Measurements from ENCODE around the gene CCDC3. TPM values are rescaled to one million over a fixed set of nuclear protein-coding genes. Genes with fewer than 3 reads are reported as not detected.
"Not testable (repeated sequence)": the region's sequence is repeated elsewhere in the genome, so short reads cannot be mapped to it uniquely, and the experiment has no call there.

The CCDC3 gene
- polyA plus RNA-seq, 2 donors = 3.2 to 24.3 TPM

- Histone ChIP-seq H3K4me1 (ENCODE audit: control insufficient read depth in 2 of 2, insufficient read depth in 2 of 2, low read length in 1 of 2) (peaks cover 2% of the 10 kb centered on the region in 2 donors), H3K27ac (ENCODE audit: low read depth in 2 of 2, low read length in 1 of 2) (no peak overlapping the region), H3K36me3 (ENCODE audit: control insufficient read depth in 2 of 2, insufficient read depth in 2 of 2, low read length in 1 of 2) (no peaks in the 10 kb centered on the region), H3K27me3 (ENCODE audit: control insufficient read depth in 1 of 2, insufficient read depth in 2 of 2, low read length in 2 of 2) (no peaks in the 10 kb centered on the region), H3K4me3 (ENCODE audit: low read depth in 1 of 2, low read length in 2 of 2) (no peak overlapping the region), H3K9me3 (ENCODE audit: control insufficient read depth in 2 of 2, insufficient read depth in 1 of 2, low read depth in 1 of 2, low read length in 1 of 2) (no peaks in the 10 kb centered on the region)
- 95 to 99% methylated on average over 6 of the region's 6 CpGs for WGBS, 2 donors
These were observed 127.0 kb downstream of the CCDC3 start for GRCh38 chr10:12874501-12874900.

DNA sequence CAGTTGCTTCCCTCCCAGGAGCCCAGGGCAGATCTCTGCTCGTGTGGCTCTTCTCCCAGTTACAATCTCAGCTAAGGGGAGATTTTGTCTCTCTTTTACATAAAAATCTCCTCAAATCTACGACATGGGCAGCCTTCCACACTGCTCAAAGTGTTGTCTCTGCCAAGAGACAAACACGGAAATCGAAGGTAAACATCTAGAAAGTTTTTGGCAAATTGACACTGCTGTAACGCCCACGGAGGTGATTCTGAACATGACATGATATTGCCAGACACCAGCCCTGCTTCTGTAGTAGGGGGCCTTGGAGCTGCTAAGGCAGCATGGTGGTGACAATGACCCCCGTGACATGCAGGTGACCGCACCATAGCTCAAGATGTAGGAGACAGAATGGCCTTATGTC, 128.3 kb downstream of the CCDC3 start:
- Histone ChIP-seq H3K27ac (ENCODE audit: low read depth in 2 of 2, low read length in 1 of 2) (no peak overlapping the region), H3K4me1 (ENCODE audit: control insufficient read depth in 2 of 2, insufficient read depth in 2 of 2, low read length in 1 of 2) (peaks cover 2% of the 10 kb centered on the region in 2 donors), H3K9me3 (ENCODE audit: control insufficient read depth in 2 of 2, insufficient read depth in 1 of 2, low read depth in 1 of 2, low read length in 1 of 2) (no peaks in the 10 kb centered on the region), H3K27me3 (ENCODE audit: control insufficient read depth in 1 of 2, insufficient read depth in 2 of 2, low read length in 2 of 2) (no peaks in the 10 kb centered on the region), H3K36me3 (ENCODE audit: control insufficient read depth in 2 of 2, insufficient read depth in 2 of 2, low read length in 1 of 2) (no peaks in the 10 kb centered on the region), H3K4me3 (ENCODE audit: low read depth in 1 of 2, low read length in 2 of 2) (no peak overlapping the region)
- 40 to 44% methylated on average over 8 of the region's 8 CpGs for WGBS, 2 donors

DNA sequence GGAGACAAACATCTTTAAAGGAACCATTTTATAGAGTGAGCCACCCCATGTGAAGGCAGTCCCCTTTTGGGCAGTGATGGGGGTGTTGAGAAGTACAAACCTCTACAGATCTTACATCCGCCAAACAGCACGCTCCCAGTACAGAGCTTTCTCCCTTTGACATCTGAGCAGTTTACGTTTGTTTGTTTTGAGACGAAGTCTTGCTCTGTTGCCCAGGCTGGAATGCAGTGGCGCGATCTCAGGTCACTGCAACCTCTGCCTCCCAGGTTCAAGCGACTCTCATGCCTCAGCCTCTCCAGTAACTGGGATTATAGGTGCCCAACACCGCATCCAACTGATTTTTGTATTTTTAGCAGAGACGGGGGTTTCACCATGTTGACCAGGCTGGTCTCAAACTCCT, 128.9 kb downstream of the CCDC3 start:
- Histone ChIP-seq H3K27ac (ENCODE audit: low read depth in 2 of 2, low read length in 1 of 2) (no peak overlapping the region), H3K36me3 (ENCODE audit: control insufficient read depth in 2 of 2, insufficient read depth in 2 of 2, low read length in 1 of 2) (no peaks in the 10 kb centered on the region), H3K27me3 (ENCODE audit: control insufficient read depth in 1 of 2, insufficient read depth in 2 of 2, low read length in 2 of 2) (no peaks in the 10 kb centered on the region), H3K9me3 (ENCODE audit: control insufficient read depth in 2 of 2, insufficient read depth in 1 of 2, low read depth in 1 of 2, low read length in 1 of 2) (no peaks in the 10 kb centered on the region), H3K4me1 (ENCODE audit: control insufficient read depth in 2 of 2, insufficient read depth in 2 of 2, low read length in 1 of 2) (peaks cover 2% of the 10 kb centered on the region in 2 donors), H3K4me3 (ENCODE audit: low read depth in 1 of 2, low read length in 2 of 2) (no peak overlapping the region)
- WGBS, 2 donors = 82 to 88% methylated on average over 9 of the region's 9 CpGs

GRCh38 chr10:12869427-12869826, 132.1 kb downstream of the CCDC3 start:
- no peak overlapping the region for H3K4me3 ChIP-seq (ENCODE audit: low read depth in 1 of 2, low read length in 2 of 2)
- H3K27me3 ChIP-seq (ENCODE audit: control insufficient read depth in 1 of 2, insufficient read depth in 2 of 2, low read length in 2 of 2) = no peaks in the 10 kb centered on the region
- WGBS, 2 donors = 57 to 61% methylated on average over 3 of the region's 3 CpGs
- H3K27ac ChIP-seq (ENCODE audit: low read depth in 2 of 2, low read length in 1 of 2) = no peak overlapping the region
- no peaks in the 10 kb centered on the region for H3K9me3 ChIP-seq (ENCODE audit: control insufficient read depth in 2 of 2, insufficient read depth in 1 of 2, low read depth in 1 of 2, low read length in 1 of 2)
- H3K36me3 ChIP-seq (ENCODE audit: control insufficient read depth in 2 of 2, insufficient read depth in 2 of 2, low read length in 1 of 2) = no peaks in the 10 kb centered on the region
- no peaks in the 10 kb centered on the region for H3K4me1 ChIP-seq (ENCODE audit: control insufficient read depth in 2 of 2, insufficient read depth in 2 of 2, low read length in 1 of 2)

DNA sequence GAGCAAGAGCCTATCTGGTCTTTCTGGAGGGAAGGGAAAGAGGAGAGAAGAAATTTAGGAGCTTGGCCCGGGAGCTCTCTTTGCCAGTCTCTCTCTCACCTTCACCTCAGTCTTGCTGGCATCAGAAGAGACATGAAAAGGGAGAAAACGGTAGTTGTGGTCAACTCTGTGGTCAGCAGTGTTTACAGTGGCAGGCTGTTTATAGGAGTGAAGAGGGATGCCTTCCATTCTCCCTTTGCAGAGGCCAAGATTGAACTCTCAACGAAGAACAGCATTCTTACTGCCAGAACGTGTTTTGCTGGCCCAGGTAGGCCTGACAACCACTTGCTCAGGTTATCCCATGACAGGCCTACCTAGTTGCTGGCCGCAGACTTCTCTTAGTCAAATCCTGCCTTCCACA, 133.3 kb downstream of the CCDC3 start:
- 72 to 83% methylated on average over 5 of the region's 5 CpGs for WGBS, 2 donors
- Histone ChIP-seq H3K9me3 (ENCODE audit: control insufficient read depth in 2 of 2, insufficient read depth in 1 of 2, low read depth in 1 of 2, low read length in 1 of 2) (no peaks in the 10 kb centered on the region), H3K4me1 (ENCODE audit: control insufficient read depth in 2 of 2, insufficient read depth in 2 of 2, low read length in 1 of 2) (no peaks in the 10 kb centered on the region), H3K4me3 (ENCODE audit: low read depth in 1 of 2, low read length in 2 of 2) (no peak overlapping the region), H3K27ac (ENCODE audit: low read depth in 2 of 2, low read length in 1 of 2) (no peak overlapping the region), H3K36me3 (ENCODE audit: control insufficient read depth in 2 of 2, insufficient read depth in 2 of 2, low read length in 1 of 2) (no peaks in the 10 kb centered on the region), H3K27me3 (ENCODE audit: control insufficient read depth in 1 of 2, insufficient read depth in 2 of 2, low read length in 2 of 2) (no peaks in the 10 kb centered on the region)

DNA sequence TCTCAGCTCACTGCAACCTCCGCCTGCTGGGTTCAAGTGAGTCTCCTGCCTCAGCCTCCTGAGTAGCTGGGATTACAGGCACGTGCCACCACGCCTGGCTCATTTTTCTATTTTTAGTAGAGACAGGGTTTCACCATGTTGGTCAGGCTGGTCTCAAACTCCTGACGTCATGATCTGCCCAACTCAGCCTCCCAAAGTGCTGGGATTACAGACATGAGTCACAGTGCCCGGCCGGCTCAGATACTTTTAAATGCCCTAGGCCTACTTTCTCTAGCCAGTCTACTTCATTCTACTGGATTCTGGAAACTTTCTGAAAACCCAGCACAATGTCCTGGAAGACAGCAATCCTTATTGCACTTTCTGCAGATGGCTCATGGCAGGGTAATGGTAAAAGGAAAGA, 136.0 kb downstream of the CCDC3 start:
- H3K27me3 ChIP-seq (ENCODE audit: control insufficient read depth in 1 of 2, insufficient read depth in 2 of 2, low read length in 2 of 2); H3K9me3 ChIP-seq (ENCODE audit: control insufficient read depth in 2 of 2, insufficient read depth in 1 of 2, low read depth in 1 of 2, low read length in 1 of 2); H3K4me3 ChIP-seq (ENCODE audit: low read depth in 1 of 2, low read length in 2 of 2); H3K36me3 ChIP-seq (ENCODE audit: control insufficient read depth in 2 of 2, insufficient read depth in 2 of 2, low read length in 1 of 2); H3K4me1 ChIP-seq (ENCODE audit: control insufficient read depth in 2 of 2, insufficient read depth in 2 of 2, low read length in 1 of 2); H3K27ac ChIP-seq (ENCODE audit: low read depth in 2 of 2, low read length in 1 of 2): not testable (repeated sequence)
- WGBS, 2 donors = 72 to 76% methylated on average over 6 of the region's 6 CpGs

DNA sequence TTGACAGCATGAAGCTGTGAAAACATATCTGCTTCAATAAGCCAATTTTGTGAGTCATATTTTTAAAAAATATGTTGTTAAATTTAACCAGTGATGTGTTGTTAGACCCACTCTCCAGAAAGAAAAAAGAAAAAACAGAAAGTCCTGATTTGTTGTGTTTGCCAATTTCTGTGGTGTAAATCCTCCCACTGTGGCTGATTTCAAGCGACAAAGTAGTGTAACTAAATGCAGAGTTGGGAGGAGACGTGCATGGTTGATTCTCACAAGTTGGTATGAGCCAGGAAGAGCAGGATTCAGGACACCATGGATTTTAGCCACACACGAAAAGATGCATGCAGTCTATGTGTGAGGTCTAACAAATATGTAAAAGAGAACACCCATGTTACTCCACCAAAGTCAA, 139.1 kb downstream of the CCDC3 start:
- Histone ChIP-seq H3K4me3 (ENCODE audit: low read depth in 1 of 2, low read length in 2 of 2) (no peak overlapping the region), H3K9me3 (ENCODE audit: control insufficient read depth in 2 of 2, insufficient read depth in 1 of 2, low read depth in 1 of 2, low read length in 1 of 2) (no peaks in the 10 kb centered on the region), H3K4me1 (ENCODE audit: control insufficient read depth in 2 of 2, insufficient read depth in 2 of 2, low read length in 1 of 2) (no peaks in the 10 kb centered on the region), H3K27me3 (ENCODE audit: control insufficient read depth in 1 of 2, insufficient read depth in 2 of 2, low read length in 2 of 2) (no peaks in the 10 kb centered on the region), H3K36me3 (ENCODE audit: control insufficient read depth in 2 of 2, insufficient read depth in 2 of 2, low read length in 1 of 2) (no peaks in the 10 kb centered on the region), H3K27ac (ENCODE audit: low read depth in 2 of 2, low read length in 1 of 2) (no peak overlapping the region)
- 80 to 82% methylated on average over 3 of the region's 3 CpGs for WGBS, 2 donors

GRCh38 chr10:12854988-12855387, 146.5 kb downstream of the CCDC3 start:
- Histone ChIP-seq H3K36me3 (ENCODE audit: control insufficient read depth in 2 of 2, insufficient read depth in 2 of 2, low read length in 1 of 2) (no peaks in the 10 kb centered on the region), H3K4me3 (ENCODE audit: low read depth in 1 of 2, low read length in 2 of 2) (no peak overlapping the region), H3K27me3 (ENCODE audit: control insufficient read depth in 1 of 2, insufficient read depth in 2 of 2, low read length in 2 of 2) (no peaks in the 10 kb centered on the region), H3K4me1 (ENCODE audit: control insufficient read depth in 2 of 2, insufficient read depth in 2 of 2, low read length in 1 of 2) (no peaks in the 10 kb centered on the region), H3K9me3 (ENCODE audit: control insufficient read depth in 2 of 2, insufficient read depth in 1 of 2, low read depth in 1 of 2, low read length in 1 of 2) (no peaks in the 10 kb centered on the region), H3K27ac (ENCODE audit: low read depth in 2 of 2, low read length in 1 of 2) (no peak overlapping the region)
- 22 to 69% methylated on average over 2 of the region's 2 CpGs for WGBS, 2 donors

- Histone ChIP-seq H3K9me3 (ENCODE audit: control insufficient read depth in 2 of 2, insufficient read depth in 1 of 2, low read depth in 1 of 2, low read length in 1 of 2) (no peaks in the 10 kb centered on the region), H3K36me3 (ENCODE audit: control insufficient read depth in 2 of 2, insufficient read depth in 2 of 2, low read length in 1 of 2) (no peaks in the 10 kb centered on the region), H3K4me3 (ENCODE audit: low read depth in 1 of 2, low read length in 2 of 2) (no peak overlapping the region), H3K4me1 (ENCODE audit: control insufficient read depth in 2 of 2, insufficient read depth in 2 of 2, low read length in 1 of 2) (peaks cover 2 to 3% of the 10 kb centered on the region in 2 donors), H3K27ac (ENCODE audit: low read depth in 2 of 2, low read length in 1 of 2) (no peak overlapping the region), H3K27me3 (ENCODE audit: control insufficient read depth in 1 of 2, insufficient read depth in 2 of 2, low read length in 2 of 2) (no peaks in the 10 kb centered on the region)
- WGBS, 2 donors = 90 to 100% methylated on average over 2 of the region's 2 CpGs
These were observed 148.8 kb downstream of the CCDC3 start for GRCh38 chr10:12852687-12853086.

- no peaks in the 10 kb centered on the region for H3K9me3 ChIP-seq (ENCODE audit: control insufficient read depth in 2 of 2, insufficient read depth in 1 of 2, low read depth in 1 of 2, low read length in 1 of 2)
- H3K4me3 ChIP-seq (ENCODE audit: low read depth in 1 of 2, low read length in 2 of 2) = no peak overlapping the region
- H3K27ac ChIP-seq (ENCODE audit: low read depth in 2 of 2, low read length in 1 of 2) = peak overlapping the region; percentile 6 to 55
- no peaks in the 10 kb centered on the region for H3K36me3 ChIP-seq (ENCODE audit: control insufficient read depth in 2 of 2, insufficient read depth in 2 of 2, low read length in 1 of 2)
- 17 to 36% methylated on average over 20 of the region's 20 CpGs for WGBS, 2 donors
- peaks cover 3 to 6% of the 10 kb centered on the region in 2 donors for H3K4me1 ChIP-seq (ENCODE audit: control insufficient read depth in 2 of 2, insufficient read depth in 2 of 2, low read length in 1 of 2)
- no peaks in the 10 kb centered on the region for H3K27me3 ChIP-seq (ENCODE audit: control insufficient read depth in 1 of 2, insufficient read depth in 2 of 2, low read length in 2 of 2)
These were observed 152.0 kb downstream of the CCDC3 start for GRCh38 chr10:12849319-12850181.

All from esophagus (tissue), 2 donors.